ENCODE measurements around the gene BRSK2. TPM values are rescaled to one million over a fixed set of nuclear protein-coding genes. Genes with fewer than 3 reads are reported as not detected.

BRSK2 gene
- total and polyA plus RNA-seq, 2 of the 4 experiments (the other 2 are of a cell fraction), result 0.18 to 0.62 TPM

DNA sequence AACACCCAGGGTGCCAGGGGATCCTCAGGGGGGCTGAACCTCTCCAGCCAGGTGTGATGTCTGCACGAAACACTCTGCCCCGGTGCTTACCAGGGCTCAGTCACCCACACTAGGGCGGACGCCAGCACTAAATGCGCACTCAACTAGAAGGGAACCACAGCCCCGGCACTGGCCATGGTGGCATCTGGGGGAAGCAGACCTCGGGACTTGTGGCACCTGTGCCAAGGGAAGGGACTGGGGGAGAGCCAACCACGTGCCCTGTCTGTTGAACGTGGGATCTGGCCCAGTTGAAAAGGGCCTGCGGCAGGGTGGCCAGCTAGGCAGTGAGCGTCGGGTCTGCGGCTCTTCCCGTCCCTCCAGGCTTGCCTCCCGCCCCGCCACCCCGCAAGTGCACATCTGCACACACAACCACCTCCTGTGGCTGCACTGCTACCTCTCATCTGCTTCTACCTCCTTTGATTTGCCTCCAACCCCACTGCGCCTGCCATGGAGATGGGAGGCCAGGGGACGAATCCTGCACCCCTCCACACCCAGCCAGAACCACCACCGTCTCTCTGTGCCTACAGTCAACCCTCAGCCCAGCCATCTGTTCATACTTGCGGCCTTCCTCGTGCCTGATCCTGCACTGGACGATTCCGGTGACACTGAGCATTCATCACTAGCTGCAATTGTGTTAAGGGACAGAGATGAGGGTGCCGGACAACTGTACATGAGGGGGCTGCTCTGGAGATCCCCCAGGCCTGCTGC, 111.9 kb downstream of the BRSK2 start:
- Histone ChIP-seq H4K5ac (ENCODE audit: low read depth, low read length) (no peak overlapping the region), H3K4ac (ENCODE audit: low read depth, low read length) (no peak overlapping the region), H3K18ac (ENCODE audit: low read depth, low read length) (no peak overlapping the region), H3K56ac (ENCODE audit: extremely low read depth, insufficient read depth, low read length) (no peak overlapping the region), H2BK5ac (ENCODE audit: low read depth, low read length, poor library complexity, severe bottlenecking) (no peak overlapping the region), H4K91ac (ENCODE audit: insufficient read depth, low read depth, low read length) (no peak overlapping the region), H3K23ac (ENCODE audit: low read depth, low read length) (no peak overlapping the region), H3K9me3 (ENCODE audit: control insufficient read depth, insufficient read depth, low read length) (no peaks in the 10 kb centered on the region), H4K20me1 (ENCODE audit: insufficient read depth, low read length) (peaks cover 91% of the 10 kb centered on the region), H3K9me1 (ENCODE audit: insufficient read depth, low read length) (peaks cover 12% of the 10 kb centered on the region), H2AK5ac (ENCODE audit: low read depth, low read length) (no peak overlapping the region), H2BK120ac (ENCODE audit: low read depth, low read length) (no peak overlapping the region), H3K27ac (ENCODE audit: insufficient read depth, low read length) (no peak overlapping the region), H3K36me3 (ENCODE audit: control insufficient read depth, insufficient read depth, low read length) (peaks cover 4% of the 10 kb centered on the region), H2AFZ (replicated peaks; ENCODE audit: low read length, poor library complexity) (no peak overlapping the region), H3K4me2 (ENCODE audit: low read depth, low read length) (no peak overlapping the region), H4K8ac (ENCODE audit: low read depth in 2 of 2, low read length in 2 of 2) (no peak overlapping the region), H3K4me3 (ENCODE audit: insufficient read depth, low read depth, low read length) (no peak overlapping the region), H3K27me3 (ENCODE audit: control insufficient read depth, insufficient read depth, low read length) (no peaks in the 10 kb centered on the region), H3K14ac (replicated peaks; ENCODE audit: low read depth, low read length) (no peak overlapping the region), H3K9ac (ENCODE audit: low read depth, low read length) (no peak overlapping the region), H3K79me1 (ENCODE audit: low read depth in 1 of 2, low read length in 2 of 2) (peaks cover 32 to 83% of the 10 kb centered on the region in 2 experiments), H3K4me1 (ENCODE audit: control insufficient read depth, insufficient read depth, low read length) (no peaks in the 10 kb centered on the region; the same call in 1 of the 2 replicates), H2BK15ac (ENCODE audit: low read depth, low read length) (no peak overlapping the region), H2AK9ac (replicated peaks; ENCODE audit: low read depth, low read length, poor library complexity) (no peak overlapping the region), H2BK20ac (ENCODE audit: low read depth, low read length) (no peak overlapping the region)
- intact Hi-C loops (cut with micrococcal nuclease) (no loop called here), in situ Hi-C loops (cut with MboI; ENCODE audit: low sequenced_read_pairs) (loop anchor here (25.0 kb wide), 1 partner anchor 289 kb away; the partner anchor contains the start of gene MUC5B), dilution Hi-C loops (cut with HindIII; ENCODE audit: low sequenced_read_pairs, unreplicated experiment) (no loop called here)
- no peak for TF ChIP-seq MAFK (IDR thresholded peaks at IDR 0.05; ENCODE audit: low read depth, low read length)
- no peak for TF ChIP-seq BHLHE40 (IDR thresholded peaks at IDR 0.05; ENCODE audit: low read depth, low read length)
- TF ChIP-seq RCOR1 (IDR thresholded peaks at IDR 0.05; ENCODE audit: insufficient replicate concordance, low read length), result no peak
- TF ChIP-seq RAD21 (IDR thresholded peaks at IDR 0.05; ENCODE audit: low read length), result no peak
- TF ChIP-seq MAZ (IDR thresholded peaks at IDR 0.05; ENCODE audit: borderline replicate concordance, low read depth, low read length), result no peak
- TF ChIP-seq, protein P1, sequence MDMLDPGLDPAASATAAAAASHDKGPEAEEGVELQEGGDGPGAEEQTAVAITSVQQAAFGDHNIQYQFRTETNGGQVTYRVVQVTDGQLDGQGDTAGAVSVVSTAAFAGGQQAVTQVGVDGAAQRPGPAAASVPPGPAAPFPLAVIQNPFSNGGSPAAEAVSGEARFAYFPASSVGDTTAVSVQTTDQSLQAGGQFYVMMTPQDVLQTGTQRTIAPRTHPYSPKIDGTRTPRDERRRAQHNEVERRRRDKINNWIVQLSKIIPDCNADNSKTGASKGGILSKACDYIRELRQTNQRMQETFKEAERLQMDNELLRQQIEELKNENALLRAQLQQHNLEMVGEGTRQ (IDR thresholded peaks at IDR 0.05; ENCODE audit: low read depth, low read length), result no peak
- TF ChIP-seq SMC3 (IDR thresholded peaks at IDR 0.05; ENCODE audit: low read depth, low read length), result no peak
- TF ChIP-seq, protein P2, sequence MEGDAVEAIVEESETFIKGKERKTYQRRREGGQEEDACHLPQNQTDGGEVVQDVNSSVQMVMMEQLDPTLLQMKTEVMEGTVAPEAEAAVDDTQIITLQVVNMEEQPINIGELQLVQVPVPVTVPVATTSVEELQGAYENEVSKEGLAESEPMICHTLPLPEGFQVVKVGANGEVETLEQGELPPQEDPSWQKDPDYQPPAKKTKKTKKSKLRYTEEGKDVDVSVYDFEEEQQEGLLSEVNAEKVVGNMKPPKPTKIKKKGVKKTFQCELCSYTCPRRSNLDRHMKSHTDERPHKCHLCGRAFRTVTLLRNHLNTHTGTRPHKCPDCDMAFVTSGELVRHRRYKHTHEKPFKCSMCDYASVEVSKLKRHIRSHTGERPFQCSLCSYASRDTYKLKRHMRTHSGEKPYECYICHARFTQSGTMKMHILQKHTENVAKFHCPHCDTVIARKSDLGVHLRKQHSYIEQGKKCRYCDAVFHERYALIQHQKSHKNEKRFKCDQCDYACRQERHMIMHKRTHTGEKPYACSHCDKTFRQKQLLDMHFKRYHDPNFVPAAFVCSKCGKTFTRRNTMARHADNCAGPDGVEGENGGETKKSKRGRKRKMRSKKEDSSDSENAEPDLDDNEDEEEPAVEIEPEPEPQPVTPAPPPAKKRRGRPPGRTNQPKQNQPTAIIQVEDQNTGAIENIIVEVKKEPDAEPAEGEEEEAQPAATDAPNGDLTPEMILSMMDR (conservative IDR thresholded peaks at IDR 0.05; ENCODE audit: low read depth, low read length), result no peak
- TF ChIP-seq, protein P3, sequence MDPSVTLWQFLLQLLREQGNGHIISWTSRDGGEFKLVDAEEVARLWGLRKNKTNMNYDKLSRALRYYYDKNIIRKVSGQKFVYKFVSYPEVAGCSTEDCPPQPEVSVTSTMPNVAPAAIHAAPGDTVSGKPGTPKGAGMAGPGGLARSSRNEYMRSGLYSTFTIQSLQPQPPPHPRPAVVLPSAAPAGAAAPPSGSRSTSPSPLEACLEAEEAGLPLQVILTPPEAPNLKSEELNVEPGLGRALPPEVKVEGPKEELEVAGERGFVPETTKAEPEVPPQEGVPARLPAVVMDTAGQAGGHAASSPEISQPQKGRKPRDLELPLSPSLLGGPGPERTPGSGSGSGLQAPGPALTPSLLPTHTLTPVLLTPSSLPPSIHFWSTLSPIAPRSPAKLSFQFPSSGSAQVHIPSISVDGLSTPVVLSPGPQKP (IDR thresholded peaks at IDR 0.05; ENCODE audit: borderline replicate concordance, low read depth, low read length), result no peak
- BruUV-seq (replicated peaks), result no TSS peak
- POLR2A ChIA-PET (ENCODE audit: unreplicated experiment), result no interaction called here
- DNase-seq, result no peak
- 94% methylated on average over 13 of the region's 25 CpGs; no CpG with 5 or more reads in 1 of the 2 experiments for WGBS, 2 experiments (ENCODE audit: extremely low coverage in 2 of 2, insufficient read length in 1 of 2)
- CTCF ChIA-PET, result no interaction called here
- ATAC-seq (ENCODE audit: low read depth), result no peak

All from IMR-90 (cell line).